ENCODE results near the gene PTCD2. TPM values are rescaled to one million over a fixed set of nuclear protein-coding genes. Genes with fewer than 3 reads are reported as not detected.

The PTCD2 gene
- total and polyA plus RNA-seq, 9 of the 15 experiments (the other 6 are each of a cell fraction or from before 2014, with no cell fraction given), result 11.9 to 28.5 (median 18.6) TPM

DNA sequence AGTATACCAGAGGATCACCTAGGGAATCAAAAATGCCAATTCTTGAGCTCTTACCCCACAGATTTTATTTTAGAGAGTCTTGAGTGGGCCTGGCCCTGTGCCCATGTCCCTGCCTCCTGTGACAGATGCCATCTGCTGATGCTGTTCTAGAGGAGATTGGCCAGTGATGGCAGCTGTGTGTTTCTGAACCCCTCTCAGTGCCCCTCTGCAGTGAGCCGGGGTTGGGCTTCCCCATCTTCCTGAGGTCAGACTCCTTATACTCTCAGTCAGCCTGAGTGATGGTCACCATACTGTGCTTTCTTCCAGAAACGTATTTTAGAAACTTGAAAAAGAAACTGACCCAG, 6.1 kb downstream of the PTCD2 start (continued):
- TF ChIP-seq, protein P1, sequence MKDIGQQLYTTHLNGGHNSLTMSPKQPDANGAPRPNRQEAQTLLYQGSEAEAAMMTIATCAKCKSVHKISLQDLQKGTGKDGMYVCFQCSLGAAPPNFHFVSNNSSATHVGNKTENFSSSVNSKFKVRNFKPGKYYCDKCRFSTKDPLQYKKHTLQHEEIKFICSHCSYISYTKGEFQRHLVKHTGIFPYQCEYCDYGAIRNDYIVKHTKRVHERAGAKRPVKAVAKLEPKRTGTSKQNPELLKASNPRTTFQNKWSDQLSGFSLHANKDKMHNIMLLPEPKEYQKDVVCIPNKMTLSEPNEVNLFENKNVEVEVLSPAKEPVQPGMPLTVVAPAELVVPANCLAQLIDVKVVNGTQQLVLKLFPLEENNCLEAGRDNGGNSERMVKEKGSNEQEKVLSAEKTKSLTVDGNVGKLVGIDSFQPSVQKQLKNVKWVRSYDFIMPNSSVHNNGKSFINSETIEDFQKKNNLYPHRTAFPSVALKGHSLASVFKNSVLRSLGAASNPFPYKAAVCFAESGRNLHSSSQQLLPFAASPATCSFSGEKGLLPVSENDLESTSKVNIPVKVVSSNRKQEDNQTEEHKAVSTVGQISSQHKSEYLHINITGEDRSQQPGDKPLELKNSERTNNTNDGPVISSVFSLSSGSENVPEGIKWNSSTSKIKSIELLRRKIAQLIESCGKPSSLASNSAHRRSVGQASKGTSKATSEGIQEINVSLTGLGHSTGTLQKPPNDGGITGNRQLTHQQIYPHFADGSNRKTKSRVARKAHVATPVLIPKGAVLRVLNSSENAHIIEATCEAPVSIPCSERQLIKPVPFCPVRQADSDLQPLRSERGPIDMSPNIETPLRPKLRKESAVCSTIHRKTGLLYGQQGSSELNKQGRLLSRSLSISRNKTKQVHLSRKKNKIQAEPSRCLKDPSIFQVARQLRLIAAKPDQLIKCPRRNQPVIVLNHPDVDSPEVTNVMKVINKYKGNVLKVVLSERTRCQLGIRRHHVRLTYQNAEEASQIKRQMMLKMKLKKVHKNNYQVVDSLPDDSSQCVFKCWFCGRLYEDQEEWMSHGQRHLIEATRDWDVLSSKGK (CRISPR knock-in tag; IDR thresholded peaks at IDR 0.05), result no peak

DNA sequence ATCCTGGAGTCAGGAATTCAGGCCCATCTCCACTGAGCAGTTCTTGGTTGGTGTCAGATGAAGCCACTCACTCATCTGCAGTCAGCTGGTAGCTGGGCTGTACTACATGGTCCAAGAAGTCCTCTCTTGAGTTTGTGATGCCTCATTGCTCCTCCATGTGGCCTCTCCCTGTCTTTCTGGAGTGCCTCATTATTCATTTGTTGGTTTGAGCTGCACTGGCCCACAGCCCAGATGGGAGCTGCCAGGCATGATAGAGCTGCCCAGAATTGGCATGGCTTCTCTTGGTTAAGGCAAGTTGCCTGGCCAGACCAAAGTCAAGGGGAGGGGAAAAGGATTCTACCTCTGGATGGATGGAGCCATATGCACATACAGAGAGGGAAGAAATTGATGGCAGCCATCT, 8.0 kb downstream of the PTCD2 start:
- intact Hi-C loops (cut with micrococcal nuclease), result no loop called here
- H3K9ac ChIP-seq (ENCODE audit: insufficient read depth in 1 of 2, low read depth in 2 of 2, low read length in 2 of 2), result no peak overlapping the region
- no peaks in the 10 kb centered on the region for H3K27me3 ChIP-seq (ENCODE audit: control insufficient read depth in 2 of 2, insufficient read depth in 2 of 2, low read length in 2 of 2)
- no peak for FAIRE-seq
- H3K9me3 ChIP-seq (replicated peaks; ENCODE audit: control insufficient read depth, insufficient read depth, low read depth, low read length), result no peaks in the 10 kb centered on the region
- H3K4me1 ChIP-seq (replicated peaks in 1 of 2; ENCODE audit: control insufficient read depth in 2 of 2, insufficient read depth in 2 of 2, low read length in 2 of 2), result no peaks in the 10 kb centered on the region
- H3K4me3 ChIP-seq, result no peak overlapping the region
- H3K9me1 ChIP-seq (ENCODE audit: control insufficient read depth, insufficient read depth, low read length), result no peaks in the 10 kb centered on the region
- POLR2A ChIA-PET, result no interaction called here
- CTCF ChIA-PET (ENCODE audit: low intra/inter-chr PET ratio), result no interaction called here
- TF ChIP-seq ZNF232 (CRISPR knock-in tag; IDR thresholded peaks at IDR 0.05), result no peak
- TF ChIP-seq ESRRB (CRISPR knock-in tag; IDR thresholded peaks at IDR 0.05; ENCODE audit: borderline replicate concordance), result no peak
- no peak for TF ChIP-seq ZFP30 (CRISPR knock-in tag; IDR thresholded peaks at IDR 0.05; ENCODE audit: borderline replicate concordance)
- TF ChIP-seq TCFL5 (CRISPR knock-in tag; conservative IDR thresholded peaks at IDR 0.05), result no peak
- no peak for TF ChIP-seq ZNF780A (CRISPR knock-in tag; IDR thresholded peaks at IDR 0.05)
- TF ChIP-seq, protein P2, sequence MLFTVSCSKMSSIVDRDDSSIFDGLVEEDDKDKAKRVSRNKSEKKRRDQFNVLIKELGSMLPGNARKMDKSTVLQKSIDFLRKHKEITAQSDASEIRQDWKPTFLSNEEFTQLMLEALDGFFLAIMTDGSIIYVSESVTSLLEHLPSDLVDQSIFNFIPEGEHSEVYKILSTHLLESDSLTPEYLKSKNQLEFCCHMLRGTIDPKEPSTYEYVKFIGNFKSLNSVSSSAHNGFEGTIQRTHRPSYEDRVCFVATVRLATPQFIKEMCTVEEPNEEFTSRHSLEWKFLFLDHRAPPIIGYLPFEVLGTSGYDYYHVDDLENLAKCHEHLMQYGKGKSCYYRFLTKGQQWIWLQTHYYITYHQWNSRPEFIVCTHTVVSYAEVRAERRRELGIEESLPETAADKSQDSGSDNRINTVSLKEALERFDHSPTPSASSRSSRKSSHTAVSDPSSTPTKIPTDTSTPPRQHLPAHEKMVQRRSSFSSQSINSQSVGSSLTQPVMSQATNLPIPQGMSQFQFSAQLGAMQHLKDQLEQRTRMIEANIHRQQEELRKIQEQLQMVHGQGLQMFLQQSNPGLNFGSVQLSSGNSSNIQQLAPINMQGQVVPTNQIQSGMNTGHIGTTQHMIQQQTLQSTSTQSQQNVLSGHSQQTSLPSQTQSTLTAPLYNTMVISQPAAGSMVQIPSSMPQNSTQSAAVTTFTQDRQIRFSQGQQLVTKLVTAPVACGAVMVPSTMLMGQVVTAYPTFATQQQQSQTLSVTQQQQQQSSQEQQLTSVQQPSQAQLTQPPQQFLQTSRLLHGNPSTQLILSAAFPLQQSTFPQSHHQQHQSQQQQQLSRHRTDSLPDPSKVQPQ (CRISPR knock-in tag; IDR thresholded peaks at IDR 0.05; ENCODE audit: borderline replicate concordance), result no peak
- TF ChIP-seq BACH1 (tag; IDR thresholded peaks at IDR 0.05), result no peak
- TF ChIP-seq ETV5 (CRISPR knock-in tag; IDR thresholded peaks at IDR 0.05; ENCODE audit: low read depth), result no peak
- TF ChIP-seq, protein P3, sequence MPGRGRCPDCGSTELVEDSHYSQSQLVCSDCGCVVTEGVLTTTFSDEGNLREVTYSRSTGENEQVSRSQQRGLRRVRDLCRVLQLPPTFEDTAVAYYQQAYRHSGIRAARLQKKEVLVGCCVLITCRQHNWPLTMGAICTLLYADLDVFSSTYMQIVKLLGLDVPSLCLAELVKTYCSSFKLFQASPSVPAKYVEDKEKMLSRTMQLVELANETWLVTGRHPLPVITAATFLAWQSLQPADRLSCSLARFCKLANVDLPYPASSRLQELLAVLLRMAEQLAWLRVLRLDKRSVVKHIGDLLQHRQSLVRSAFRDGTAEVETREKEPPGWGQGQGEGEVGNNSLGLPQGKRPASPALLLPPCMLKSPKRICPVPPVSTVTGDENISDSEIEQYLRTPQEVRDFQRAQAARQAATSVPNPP (IDR thresholded peaks at IDR 0.05; ENCODE audit: borderline replicate concordance, insufficient read depth, insufficient read length), result no peak
- TF ChIP-seq DMBX1 (CRISPR knock-in tag; IDR thresholded peaks at IDR 0.05; ENCODE audit: borderline replicate concordance), result no peak
- TF ChIP-seq HNRNPLL (IDR thresholded peaks at IDR 0.05; ENCODE audit: low read depth, low read length, poor library complexity, severe bottlenecking), result no peak
- no peaks in the 10 kb centered on the region for H4K20me1 ChIP-seq (replicated peaks; ENCODE audit: control insufficient read depth, insufficient read depth, low read length)
- no peaks in the 10 kb centered on the region; the same call in 2 of the 3 replicates for H3K79me2 ChIP-seq (ENCODE audit: control insufficient read depth, insufficient read depth, low read length)
- no TSS peak for BruUV-seq (replicated peaks)
- ATAC-seq, result peak; percentile 58
- no peak overlapping the region for H3K27ac ChIP-seq (ENCODE audit: extremely low read depth, low read depth, low read length)
- in situ Hi-C loops (cut with MboI), result no loop called here
- H2AFZ ChIP-seq (ENCODE audit: low read depth, low read length), result no peak overlapping the region
- peaks cover 84% of the 10 kb centered on the region for H3K36me3 ChIP-seq (ENCODE audit: control insufficient read depth, insufficient read depth, low read length)
- H3K4me2 ChIP-seq (ENCODE audit: insufficient read depth, low read length), result no peak overlapping the region
- no peak for DNase-seq (ENCODE audit: extremely low read depth in 1 of 4, low spot score in 3 of 4)
